Gastrocnemius medialis (tissue), 4 donors: ENCODE results near the gene SERPINA12. TPM values are rescaled to one million over a fixed set of nuclear protein-coding genes. Genes with fewer than 3 reads are reported as not detected.

ENCODE experiments used
- ATAC-seq, 2 donors: fragments of 150-250 bp; one replicate each; pipeline ENCODE4 v1.9.1; 2016
- DNase-seq, 2 donors: peaks; one replicate each; pipeline ENCODE4 v3.0.0-alpha.2; 2019
- H3K27ac ChIP-seq, 4 donors: fragments of 200-600 bp; sonication (generic); 1 replicate in 1 of 4; 2 replicates in 3 of 4; pipeline ENCODE4 v1.5.1; 2016 to 2018; ENCODE audit warnings: mild to moderate bottlenecking in 2 of 4, moderate library complexity in 1 of 4
- H3K27me3 ChIP-seq, 3 donors: fragments of 200-600 bp; sonication (generic) in 2 of 3; 1 replicate in 1 of 3; 2 replicates in 2 of 3; pipeline versions ENCODE4 v1.5.1 to v1.6.0; 2016 to 2019; ENCODE audit warnings: mild to moderate bottlenecking in 1 of 3, moderate library complexity in 1 of 3
- H3K36me3 ChIP-seq, 2 donors: fragments of 200-600 bp; sonication (generic) in 1 of 2; one replicate each; pipeline ENCODE4 v1.5.1; 2017 to 2018
- H3K4me1 ChIP-seq, 2 donors: fragments of 200-600 bp; sonication (generic) in 1 of 2; one replicate each; pipeline ENCODE4 v1.5.1; 2016 to 2017; ENCODE audit warnings: mild to moderate bottlenecking in 2 of 2
- H3K4me3 ChIP-seq, 4 donors: fragments of 200-600 bp; sonication (generic) in 3 of 4; 1 replicate in 1 of 4; 2 replicates in 3 of 4; pipeline ENCODE4 v1.5.1; 2016 to 2019; ENCODE audit warnings: mild to moderate bottlenecking in 2 of 4
- H3K9me3 ChIP-seq, 3 donors: fragments of 200-600 bp; sonication (generic) in 2 of 3; 1 replicate in 1 of 3; 2 replicates in 2 of 3; pipeline ENCODE4 v1.5.1; 2016 to 2019
- CTCF ChIP-seq, 5 experiments: fragments of 450-650 bp in 3 of 5; fragments of 200-600 bp in 2 of 5; sonication (generic) in 2 of 5; IDR thresholded peaks in 4 of 5; conservative IDR thresholded peaks in 1 of 5; 1 replicate in 4 of 5; 2 replicates in 1 of 5; pipeline ENCODE4 v1.5.1; 2016 to 2019; ENCODE audit warnings: antibody characterized with exemption in 5 of 5, mild to moderate bottlenecking in 3 of 5, moderate library complexity in 3 of 5
- POLR2A ChIP-seq, 2 donors: fragments of 450-650 bp; IDR thresholded peaks; one replicate each; pipeline ENCODE4 v1.6.1; 2017; ENCODE audit warnings: antibody characterized with exemption in 2 of 2, mild to moderate bottlenecking in 2 of 2, moderate library complexity in 2 of 2
- in situ Hi-C, 4 donors: fragments of 200-750 bp; cut with MboI; loops; one replicate each; pipeline versions ENCODE4 v1.15.0 to v1.8.0; 2017; ENCODE audit warnings: low sequenced_read_pairs in 4 of 4
- intact Hi-C: fragments of 100-400 bp; cut with DNase I; formaldehyde crosslinking; loops from one replicate; pipeline ENCODE4 v1.15.1; 2023; ENCODE audit warnings: low total_unique reads
- total RNA-seq, 4 donors: library from RNA; depleted of rRNA; stranded (reverse); fragments of >200 nt; gene quantifications; one replicate each; pipeline versions ENCODE4 v1.1.0 to v1.2.3, GENCODE V29; 2016

The SERPINA12 gene
- total RNA-seq, 4 donors from 2014 or later = not detected

DNA sequence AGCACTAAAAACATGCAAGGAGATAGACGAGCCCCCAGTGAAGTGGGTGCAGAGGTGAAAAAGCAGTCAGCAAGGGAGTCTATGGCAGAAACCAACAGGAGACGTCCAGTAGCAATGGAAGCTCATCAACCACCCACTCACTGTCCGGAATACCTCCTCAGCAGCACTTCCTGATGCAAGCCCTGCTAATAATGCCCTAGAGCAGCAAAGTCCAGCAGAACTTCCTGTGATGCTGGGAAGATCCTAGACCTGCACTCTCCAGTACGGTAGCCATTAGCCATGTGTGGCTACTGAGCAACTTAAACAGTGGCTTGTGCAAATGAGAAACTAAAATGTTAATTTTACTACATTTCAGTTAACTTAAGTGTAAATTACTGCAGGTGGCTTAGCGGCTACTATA lies 44.2 kb downstream of the SERPINA12 start:
- H3K27me3 ChIP-seq = no peaks in the 10 kb centered on the region
- ATAC-seq (no peak), DNase-seq (no peak)
- in situ Hi-C loops = no loop called here
- no peaks in the 10 kb centered on the region for H3K4me1 ChIP-seq
- TF ChIP-seq CTCF (IDR thresholded peaks at IDR 0.05 in 4 of 5, conservative IDR thresholded peaks at IDR 0.05 in 1 of 5) (no peak), POLR2A (IDR thresholded peaks at IDR 0.05) (no peak)
- H3K27ac ChIP-seq = no peak overlapping the region
- H3K36me3 ChIP-seq = no peaks in the 10 kb centered on the region
- H3K4me3 ChIP-seq = no peak overlapping the region
- intact Hi-C loops = no loop called here
- no peaks in the 10 kb centered on the region for H3K9me3 ChIP-seq

GRCh38 chr14:94464290-94464689 lies 45.0 kb downstream of the SERPINA12 start:
- H3K4me1 ChIP-seq = no peaks in the 10 kb centered on the region
- no peaks in the 10 kb centered on the region for H3K36me3 ChIP-seq
- TF ChIP-seq POLR2A (IDR thresholded peaks at IDR 0.05) = no peak
- no peak for TF ChIP-seq CTCF (IDR thresholded peaks at IDR 0.05 in 4 of 5, conservative IDR thresholded peaks at IDR 0.05 in 1 of 5)
- intact Hi-C loops (no loop called here), in situ Hi-C loops (no loop called here)
- H3K9me3 ChIP-seq = no peaks in the 10 kb centered on the region
- no peak overlapping the region for H3K4me3 ChIP-seq
- no peaks in the 10 kb centered on the region for H3K27me3 ChIP-seq
- DNase-seq (no peak), ATAC-seq (no peak)
- H3K27ac ChIP-seq = no peak overlapping the region

DNA sequence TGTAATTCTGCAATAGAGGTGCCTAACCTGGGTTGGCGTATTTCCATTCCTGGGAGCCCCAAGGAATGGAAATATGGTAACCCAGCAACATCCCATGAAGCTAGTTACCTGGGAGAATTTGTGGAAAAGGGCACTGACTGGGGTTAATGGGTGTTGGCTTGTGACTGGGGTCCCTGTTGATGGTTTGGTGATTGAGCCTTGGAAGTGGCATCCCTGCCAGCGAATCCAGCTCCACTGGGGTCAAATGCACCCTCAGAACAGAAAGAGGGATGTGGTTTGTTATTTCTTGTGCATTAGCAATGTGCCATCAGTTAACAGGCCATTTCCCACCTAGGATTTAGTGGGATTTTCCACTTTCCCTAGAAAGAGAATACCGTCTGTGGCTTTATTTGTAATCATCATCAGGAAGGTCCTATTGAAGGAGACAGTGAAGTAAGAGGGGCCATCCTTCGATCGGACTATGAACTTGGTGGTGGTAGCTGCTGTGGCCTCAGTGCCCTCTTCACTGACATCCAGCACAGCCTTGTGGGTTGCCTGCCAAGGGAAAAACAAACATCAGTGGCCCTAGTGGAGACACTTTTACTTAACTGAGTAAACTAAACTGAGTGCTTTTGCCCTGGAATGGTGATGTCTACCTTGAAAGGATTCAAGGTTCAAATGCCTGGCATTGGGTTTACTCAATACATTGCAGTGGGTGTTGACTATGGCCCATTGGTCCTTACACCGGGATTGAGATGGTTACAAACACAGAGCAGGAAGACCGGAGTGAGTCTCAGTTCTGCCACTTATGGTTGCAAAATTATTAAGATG lies 46.3 kb downstream of the SERPINA12 start:
- intact Hi-C loops (no loop called here), in situ Hi-C loops (no loop called here)
- no peak for ATAC-seq
- Histone ChIP-seq H3K4me1 (no peaks in the 10 kb centered on the region), H3K9me3 (no peaks in the 10 kb centered on the region), H3K36me3 (no peaks in the 10 kb centered on the region), H3K27ac (no peak overlapping the region), H3K27me3 (no peaks in the 10 kb centered on the region), H3K4me3 (no peak overlapping the region)
- DNase-seq = no peak
- TF ChIP-seq POLR2A (IDR thresholded peaks at IDR 0.05) (no peak), CTCF (IDR thresholded peaks at IDR 0.05 in 4 of 5, conservative IDR thresholded peaks at IDR 0.05 in 1 of 5) (no peak)

DNA sequence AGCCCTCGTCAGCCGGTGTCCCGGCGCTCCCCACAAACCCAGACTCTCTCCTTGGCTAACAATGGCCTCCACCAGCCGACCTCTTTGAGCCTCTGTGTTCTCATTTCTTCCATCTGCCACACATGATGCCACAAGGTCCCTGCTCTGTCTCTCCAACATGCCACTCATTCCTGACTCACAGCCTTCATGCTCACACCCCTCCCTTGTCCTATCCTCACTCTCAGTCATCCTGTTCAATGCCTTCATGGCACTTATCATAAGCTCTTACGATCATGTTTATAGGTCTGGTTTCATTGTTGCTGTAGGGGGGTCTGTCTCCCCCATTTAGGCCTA lies 47.1 kb downstream of the SERPINA12 start:
- H3K27ac ChIP-seq = no peak overlapping the region
- H3K9me3 ChIP-seq = no peaks in the 10 kb centered on the region
- no peak overlapping the region for H3K4me3 ChIP-seq
- DNase-seq (no peak), ATAC-seq (no peak)
- TF ChIP-seq CTCF (IDR thresholded peaks at IDR 0.05 in 4 of 5, conservative IDR thresholded peaks at IDR 0.05 in 1 of 5) (no peak), POLR2A (IDR thresholded peaks at IDR 0.05) (no peak)
- intact Hi-C loops (no loop called here), in situ Hi-C loops (no loop called here)
- H3K4me1 ChIP-seq = no peaks in the 10 kb centered on the region
- H3K27me3 ChIP-seq = no peaks in the 10 kb centered on the region
- H3K36me3 ChIP-seq = no peaks in the 10 kb centered on the region
